Right atrium auricular region (tissue), 2 donors: ENCODE data around the gene ZNF274. TPM values are rescaled to one million over a fixed set of nuclear protein-coding genes. Genes with fewer than 3 reads are reported as not detected.
"Not testable (repeated sequence)": the region's sequence is repeated elsewhere in the genome, so short reads cannot be mapped to it uniquely, and the experiment has no call there.

Source experiments
- DNase-seq: peaks from one replicate; pipeline ENCODE4 v3.0.0-alpha.2; 2019; ENCODE audit warnings: low spot score
- H3K27ac ChIP-seq, 2 donors: fragments of 200-600 bp; sonication (generic); 1 replicate in 1 of 2; 2 replicates in 1 of 2; pipeline ENCODE4 v1.5.1; 2016 to 2019
- H3K27me3 ChIP-seq, 2 donors: fragments of 200-600 bp; sonication (generic); one replicate each; pipeline versions ENCODE4 v1.5.1 to v1.6.0; 2017 to 2019
- H3K36me3 ChIP-seq: fragments of 200-600 bp; sonication (generic); one replicate; pipeline ENCODE4 v1.5.1; 2016
- H3K4me1 ChIP-seq, 2 donors: fragments of 200-600 bp; sonication (generic); one replicate each; pipeline versions ENCODE4 v1.5.1 to v1.6.0; 2017 to 2019
- H3K4me3 ChIP-seq, 2 donors: fragments of 200-600 bp; sonication (generic); 1 replicate in 1 of 2; 2 replicates in 1 of 2; pipeline ENCODE4 v1.5.1; 2017 to 2019; ENCODE audit warnings: mild to moderate bottlenecking in 1 of 2, moderate library complexity in 1 of 2
- H3K9me3 ChIP-seq, 2 donors: fragments of 200-600 bp; sonication (generic); one replicate each; pipeline ENCODE4 v1.5.1; 2019
- total RNA-seq, 2 donors: library from RNA; depleted of rRNA; stranded (reverse); fragments of >200 nt; gene quantifications; one replicate each; pipeline ENCODE4 v1.1.0, GENCODE V29; 2016
- TF ChIP-seq, protein P1 (sequence below), 2 donors: fragments of 200-600 bp; sonication (generic); IDR thresholded peaks; one replicate each; pipeline ENCODE4 v1.5.1; 2019; ENCODE audit warnings: antibody characterized with exemption in 2 of 2

The ZNF274 gene
- total RNA-seq = 10 to 100 TPM; 17.7 to 25.8 TPM

DNA sequence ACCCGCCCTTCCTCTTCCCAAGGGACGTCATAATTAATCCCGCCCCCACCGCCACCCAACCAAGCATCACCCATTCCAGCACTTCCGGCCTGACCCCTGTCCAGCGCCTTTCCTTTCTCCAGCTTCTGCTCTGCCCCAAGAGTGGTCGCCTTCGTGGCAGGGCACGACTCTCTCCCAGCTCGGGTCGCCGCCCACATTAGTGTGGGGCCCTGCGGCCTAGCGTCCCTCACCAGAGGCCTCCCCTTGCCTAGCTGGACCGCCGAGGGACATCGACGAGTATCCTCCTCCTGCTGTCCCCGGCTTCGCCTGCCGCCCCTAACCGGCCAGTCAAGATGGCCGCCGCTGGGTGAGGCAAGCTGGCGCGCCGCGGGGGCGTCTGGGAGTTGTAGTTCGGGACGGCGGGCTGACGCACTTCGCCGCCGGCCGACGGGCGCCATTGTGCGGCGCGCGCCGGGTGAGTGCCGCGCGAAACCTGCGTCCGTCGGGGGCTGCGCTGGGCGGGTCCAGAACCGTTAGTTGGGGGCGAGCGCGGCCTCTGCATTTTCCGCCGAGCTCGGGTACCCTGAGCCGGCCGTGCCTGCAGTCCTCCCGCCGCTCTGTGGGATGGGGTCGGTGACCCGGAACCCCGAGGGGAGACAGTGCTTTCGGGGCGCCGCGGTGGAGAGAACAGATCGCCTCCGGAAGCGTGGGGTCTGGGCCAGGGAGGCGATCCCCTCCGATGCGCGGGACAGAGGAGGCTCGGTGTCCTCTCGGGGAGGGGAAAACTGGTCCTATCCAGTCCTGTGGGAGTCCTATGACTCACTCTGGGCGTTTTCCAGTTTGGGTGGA is at the start of gene ZNF274:
ZNF274 (plus strand) TSS at position 73 of the 828 bp plus-strand sequence. CDS start 905 bp downstream, outside the sequence.
- H3K27me3 ChIP-seq = no peaks in the 10 kb centered on the region
- H3K27ac ChIP-seq = peak within 1 kb of the TSS; percentile 94 to 99
- TF ChIP-seq, protein P1, sequence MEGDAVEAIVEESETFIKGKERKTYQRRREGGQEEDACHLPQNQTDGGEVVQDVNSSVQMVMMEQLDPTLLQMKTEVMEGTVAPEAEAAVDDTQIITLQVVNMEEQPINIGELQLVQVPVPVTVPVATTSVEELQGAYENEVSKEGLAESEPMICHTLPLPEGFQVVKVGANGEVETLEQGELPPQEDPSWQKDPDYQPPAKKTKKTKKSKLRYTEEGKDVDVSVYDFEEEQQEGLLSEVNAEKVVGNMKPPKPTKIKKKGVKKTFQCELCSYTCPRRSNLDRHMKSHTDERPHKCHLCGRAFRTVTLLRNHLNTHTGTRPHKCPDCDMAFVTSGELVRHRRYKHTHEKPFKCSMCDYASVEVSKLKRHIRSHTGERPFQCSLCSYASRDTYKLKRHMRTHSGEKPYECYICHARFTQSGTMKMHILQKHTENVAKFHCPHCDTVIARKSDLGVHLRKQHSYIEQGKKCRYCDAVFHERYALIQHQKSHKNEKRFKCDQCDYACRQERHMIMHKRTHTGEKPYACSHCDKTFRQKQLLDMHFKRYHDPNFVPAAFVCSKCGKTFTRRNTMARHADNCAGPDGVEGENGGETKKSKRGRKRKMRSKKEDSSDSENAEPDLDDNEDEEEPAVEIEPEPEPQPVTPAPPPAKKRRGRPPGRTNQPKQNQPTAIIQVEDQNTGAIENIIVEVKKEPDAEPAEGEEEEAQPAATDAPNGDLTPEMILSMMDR (IDR thresholded peaks at IDR 0.05) = no peak
- peaks cover 0 to 6% of the 10 kb centered on the region in 2 donors for H3K4me1 ChIP-seq
- peaks cover 46% of the 10 kb centered on the region for H3K36me3 ChIP-seq
- H3K9me3 ChIP-seq = peaks cover 75 to 92% of the 10 kb centered on the region in 2 donors
- DNase-seq = peak; percentile 92
- H3K4me3 ChIP-seq = peak within 1 kb of the TSS; percentile 67 to 89

GRCh38 chr19:58134244-58134643 is 48.6 kb upstream of the ZNF274 start:
- Histone ChIP-seq H3K4me3 (no peak overlapping the region), H3K27ac (no peak overlapping the region), H3K9me3 (peaks cover 63 to 100% of the 10 kb centered on the region in 2 donors), H3K36me3 (peaks cover 100% of the 10 kb centered on the region), H3K27me3 (no peaks in the 10 kb centered on the region), H3K4me1 (no peaks in the 10 kb centered on the region)
- no peak for DNase-seq
- TF ChIP-seq, protein P1 (IDR thresholded peaks at IDR 0.05) = no peak

GRCh38 chr19:58145849-58146248 is 37.0 kb upstream of the ZNF274 start:
- H3K4me3 ChIP-seq = no peak overlapping the region
- DNase-seq = no peak
- no peaks in the 10 kb centered on the region for H3K27me3 ChIP-seq
- TF ChIP-seq, protein P1 (IDR thresholded peaks at IDR 0.05) = no peak
- H3K27ac ChIP-seq = no peak overlapping the region
- peaks cover 22% of the 10 kb centered on the region for H3K36me3 ChIP-seq
- peaks cover 0 to 8% of the 10 kb centered on the region in 2 donors for H3K4me1 ChIP-seq
- H3K9me3 ChIP-seq = peaks cover 9 to 56% of the 10 kb centered on the region in 2 donors

DNA sequence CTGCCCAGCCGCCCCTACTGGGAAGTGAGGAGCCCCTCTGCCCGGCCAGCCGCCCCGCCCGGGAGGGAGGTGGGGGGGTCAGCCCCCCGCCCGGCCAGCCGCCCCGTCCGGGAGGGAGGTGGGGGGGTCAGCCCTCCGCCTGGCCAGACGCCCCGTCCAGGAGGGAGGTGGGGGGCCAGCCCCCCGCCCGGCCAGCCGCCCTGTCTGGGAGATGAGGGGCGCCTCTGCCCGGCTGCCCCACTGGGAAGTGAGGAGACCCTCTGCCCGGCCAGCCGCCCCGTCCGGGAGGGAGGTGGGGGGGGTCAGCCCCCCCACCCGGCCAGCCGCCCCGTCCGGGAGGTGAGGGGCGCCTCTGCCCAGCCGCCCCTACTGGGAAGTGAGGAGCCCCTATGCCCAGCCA is 35.4 kb upstream of the ZNF274 start:
- DNase-seq, H3K4me3 ChIP-seq, H3K36me3 ChIP-seq, H3K27me3 ChIP-seq, H3K27ac ChIP-seq: not testable (repeated sequence)
- Histone ChIP-seq H3K4me1 (peaks cover 0 to 11% of the 10 kb centered on the region in 2 donors), H3K9me3 (peaks cover 6 to 40% of the 10 kb centered on the region in 2 donors)

DNA sequence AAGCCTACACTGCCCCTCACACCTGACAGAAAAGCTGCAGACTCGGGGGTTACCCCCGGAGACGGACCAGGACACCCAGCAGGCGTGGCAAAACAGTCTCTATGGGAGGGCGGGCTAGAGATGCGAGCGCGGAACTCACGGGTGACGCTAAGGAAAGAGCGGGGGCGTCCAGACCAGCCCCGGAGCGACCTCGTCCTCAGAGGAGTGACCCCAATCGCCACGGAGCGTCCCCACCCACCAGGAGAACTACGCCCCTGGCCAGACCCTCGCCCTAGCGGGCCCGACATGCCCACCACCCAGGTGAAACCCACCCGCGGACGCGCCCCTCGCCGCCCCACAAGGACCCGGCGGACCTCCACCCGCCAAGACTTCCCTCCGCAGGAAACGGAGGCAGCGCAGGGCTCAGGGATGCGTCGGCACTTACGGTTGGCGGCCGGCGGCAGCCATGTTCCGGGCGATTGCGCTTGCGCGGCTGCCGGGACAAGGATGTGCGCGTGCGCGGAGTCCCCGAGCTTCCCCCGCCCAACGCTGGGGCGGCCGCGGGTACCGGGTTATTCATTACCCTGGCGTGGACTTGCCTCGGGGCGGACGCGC is 32.4 kb upstream of the ZNF274 start, which contains the start of gene ZNF329:
ZNF329 (minus strand) TSS at position 462 of the 594 bp plus-strand sequence. CDS start 21,286 bp downstream, outside the sequence.
- peak; percentile 78 for DNase-seq
- Histone ChIP-seq H3K9me3 (peaks cover 3 to 10% of the 10 kb centered on the region in 2 donors), H3K27me3 (no peaks in the 10 kb centered on the region), H3K27ac (peak within 1 kb of the TSS; percentile 66 to 86), H3K4me1 (peaks cover 0 to 26% of the 10 kb centered on the region in 2 donors), H3K4me3 (peak within 1 kb of the TSS; percentile 92 to 93), H3K36me3 (no peaks in the 10 kb centered on the region)
- TF ChIP-seq, protein P1 (IDR thresholded peaks at IDR 0.05) = peak in 1 of 2 donors; percentile 43

GRCh38 chr19:58153386-58153785 is 29.5 kb upstream of the ZNF274 start:
- Histone ChIP-seq H3K9me3 (no peaks in the 10 kb centered on the region), H3K36me3 (no peaks in the 10 kb centered on the region), H3K4me1 (peaks cover 0 to 28% of the 10 kb centered on the region in 2 donors), H3K27ac (no peak overlapping the region), H3K4me3 (no peak overlapping the region), H3K27me3 (no peaks in the 10 kb centered on the region)
- TF ChIP-seq, protein P1 (IDR thresholded peaks at IDR 0.05) = no peak
- DNase-seq = no peak
